Type B pancreatic cell (in vitro differentiated cells): ENCODE data around the gene USP49. TPM values are rescaled to one million over a fixed set of nuclear protein-coding genes. Genes with fewer than 3 reads are reported as not detected.

Source experiments
- DNase-seq: peaks from one replicate; pipeline ENCODE4 v3.0.0; 2021; ENCODE audit warnings: mixed read lengths; ENCODE audit not compliant: unreplicated experiment; ENCODE audit errors: extremely low spot score
- H3K27ac Mint-ChIP-seq: 2 replicates; pipeline ENCODE4 v1.8.0; 2021; ENCODE audit warnings: mild to moderate bottlenecking, mixed read lengths
- H3K27me3 Mint-ChIP-seq: 2 replicates; pipeline ENCODE4 v1.8.0; 2021; ENCODE audit warnings: mixed read lengths
- H3K36me3 Mint-ChIP-seq: 2 replicates; pipeline ENCODE4 v1.8.0; 2021; ENCODE audit warnings: mixed read lengths
- H3K4me1 Mint-ChIP-seq: one replicate; pipeline ENCODE4 v1.8.0; 2021; ENCODE audit warnings: mixed read lengths; ENCODE audit not compliant: unreplicated experiment
- H3K4me3 Mint-ChIP-seq: 2 replicates; pipeline ENCODE4 v1.8.0; 2021; ENCODE audit warnings: mild to moderate bottlenecking, mixed read lengths
- H3K9me3 Mint-ChIP-seq: 2 replicates; pipeline ENCODE4 v1.8.0; 2021; ENCODE audit warnings: mixed read lengths
- CTCF ChIP-seq: fragments of 200-600 bp; sonication (generic); conservative IDR thresholded peaks from 2 replicates; pipeline ENCODE4 v1.5.0; 2021; ENCODE audit warnings: antibody characterized with exemption, mild to moderate bottlenecking
- total RNA-seq: library from RNA; stranded (reverse); gene quantifications from 2 replicates; pipeline ENCODE4 v1.2.1, GENCODE V29; 2021; ENCODE audit warnings: low replicate concordance

The USP49 gene
- total RNA-seq, 1 donor from 2014 or later: 13.2 TPM

- Mint-ChIP-seq H3K4me3 (no peak overlapping the region), H3K36me3 (no peaks in the 10 kb centered on the region), H3K27me3 (peaks cover 36% of the 10 kb centered on the region), H3K4me1 (peaks cover 4% of the 10 kb centered on the region), H3K27ac (no peak overlapping the region), H3K9me3 (no peaks in the 10 kb centered on the region)
- no peak for TF ChIP-seq CTCF
- no peak for DNase-seq
Measured at GRCh38 chr6:41758641-41759035, 136.5 kb downstream of the USP49 start.

GRCh38 chr6:41757931-41758640, 137.1 kb downstream of the USP49 start:
- Mint-ChIP-seq H3K4me1 (no peaks in the 10 kb centered on the region), H3K36me3 (no peaks in the 10 kb centered on the region), H3K9me3 (no peaks in the 10 kb centered on the region), H3K27me3 (peaks cover 33% of the 10 kb centered on the region), H3K27ac (no peak overlapping the region), H3K4me3 (no peak overlapping the region)
- no peak for TF ChIP-seq CTCF
- DNase-seq: no peak

- no peak for DNase-seq
- no peak overlapping the region for H3K4me3 Mint-ChIP-seq
- no peaks in the 10 kb centered on the region for H3K9me3 Mint-ChIP-seq
- no peaks in the 10 kb centered on the region for H3K36me3 Mint-ChIP-seq
- TF ChIP-seq CTCF: no peak
- H3K27me3 Mint-ChIP-seq: peaks cover 30% of the 10 kb centered on the region
- H3K4me1 Mint-ChIP-seq: no peaks in the 10 kb centered on the region
- H3K27ac Mint-ChIP-seq: no peak overlapping the region
Measured at GRCh38 chr6:41757271-41757670, 137.9 kb downstream of the USP49 start.

- no peak overlapping the region for H3K4me3 Mint-ChIP-seq
- H3K27me3 Mint-ChIP-seq: peaks cover 27% of the 10 kb centered on the region
- no peaks in the 10 kb centered on the region for H3K36me3 Mint-ChIP-seq
- no peak for TF ChIP-seq CTCF
- no peak for DNase-seq
- no peaks in the 10 kb centered on the region for H3K4me1 Mint-ChIP-seq
- H3K9me3 Mint-ChIP-seq: no peaks in the 10 kb centered on the region
- H3K27ac Mint-ChIP-seq: no peak overlapping the region
Measured at GRCh38 chr6:41756354-41756753, 138.8 kb downstream of the USP49 start.

GRCh38 chr6:41755895-41756294, 139.3 kb downstream of the USP49 start:
- TF ChIP-seq CTCF: no peak
- Mint-ChIP-seq H3K4me3 (no peak overlapping the region), H3K36me3 (no peaks in the 10 kb centered on the region), H3K4me1 (no peaks in the 10 kb centered on the region), H3K27me3 (peaks cover 29% of the 10 kb centered on the region), H3K9me3 (no peaks in the 10 kb centered on the region), H3K27ac (no peak overlapping the region)
- no peak for DNase-seq

GRCh38 chr6:41750374-41750773, 144.8 kb downstream of the USP49 start:
- Mint-ChIP-seq H3K9me3 (no peaks in the 10 kb centered on the region), H3K36me3 (no peaks in the 10 kb centered on the region), H3K27me3 (peaks cover 26% of the 10 kb centered on the region), H3K27ac (no peak overlapping the region), H3K4me3 (no peak overlapping the region), H3K4me1 (no peaks in the 10 kb centered on the region)
- no peak for TF ChIP-seq CTCF
- DNase-seq: no peak
